ENCODE data around the gene ATP5F1D. TPM values are rescaled to one million over a fixed set of nuclear protein-coding genes. Genes with fewer than 3 reads are reported as not detected.
A peak's percentile ranks its signal among the peaks of the same experiment; 100 is the strongest.

Gene ATP5F1D
- total RNA-seq, 1 experiment from 2014 or later: 179 TPM

DNA sequence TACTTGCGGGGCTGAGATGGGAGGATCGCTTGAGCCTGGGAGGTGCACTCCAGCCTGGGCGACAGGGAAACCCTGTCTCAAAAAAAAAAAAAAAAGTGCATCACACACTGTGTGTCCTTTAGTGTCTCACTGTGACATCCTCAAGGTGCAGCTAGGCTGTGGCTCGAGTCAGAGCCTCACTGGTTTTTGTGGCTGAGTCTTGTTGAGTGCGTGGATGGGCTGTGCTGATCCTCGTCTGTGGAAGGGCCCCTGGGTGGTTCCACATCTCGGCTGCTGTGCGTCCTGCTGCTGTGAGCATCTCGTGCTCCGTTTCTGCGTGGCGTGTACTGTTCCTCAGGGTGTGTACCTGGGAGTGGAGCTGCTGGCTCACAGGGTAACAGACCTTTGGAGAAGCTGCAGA lies 24.8 kb upstream of the ATP5F1D start:
- Mint-ChIP-seq H3K9me3 (no peaks in the 10 kb centered on the region), H3K27me3 (ENCODE audit: low read depth) (no peaks in the 10 kb centered on the region), H3K27ac (peak overlapping the region in 2 of 3 experiments; percentile 70 to 87; a peak in 3 of 7 replicates), H3K4me3 (no peak overlapping the region), H3K4me1 (peaks cover 16 to 33% of the 10 kb centered on the region in 2 experiments), H3K36me3 (ENCODE audit: insufficient read depth in 1 of 3, low read depth in 3 of 3) (peaks cover 3 to 14% (median 12%) of the 10 kb centered on the region in 3 experiments; a peak in 6 of 7 replicates)
- H4K20me1 ChIP-seq (ENCODE audit: control insufficient read depth, insufficient read depth, insufficient read length): no peaks in the 10 kb centered on the region
- H3K56ac ChIP-seq (ENCODE audit: insufficient read length, low read depth, low read length): no peak overlapping the region
- H3K4me2 ChIP-seq (ENCODE audit: insufficient read depth, insufficient read length, low read length): no peak overlapping the region
- TF ChIP-seq, protein P1, sequence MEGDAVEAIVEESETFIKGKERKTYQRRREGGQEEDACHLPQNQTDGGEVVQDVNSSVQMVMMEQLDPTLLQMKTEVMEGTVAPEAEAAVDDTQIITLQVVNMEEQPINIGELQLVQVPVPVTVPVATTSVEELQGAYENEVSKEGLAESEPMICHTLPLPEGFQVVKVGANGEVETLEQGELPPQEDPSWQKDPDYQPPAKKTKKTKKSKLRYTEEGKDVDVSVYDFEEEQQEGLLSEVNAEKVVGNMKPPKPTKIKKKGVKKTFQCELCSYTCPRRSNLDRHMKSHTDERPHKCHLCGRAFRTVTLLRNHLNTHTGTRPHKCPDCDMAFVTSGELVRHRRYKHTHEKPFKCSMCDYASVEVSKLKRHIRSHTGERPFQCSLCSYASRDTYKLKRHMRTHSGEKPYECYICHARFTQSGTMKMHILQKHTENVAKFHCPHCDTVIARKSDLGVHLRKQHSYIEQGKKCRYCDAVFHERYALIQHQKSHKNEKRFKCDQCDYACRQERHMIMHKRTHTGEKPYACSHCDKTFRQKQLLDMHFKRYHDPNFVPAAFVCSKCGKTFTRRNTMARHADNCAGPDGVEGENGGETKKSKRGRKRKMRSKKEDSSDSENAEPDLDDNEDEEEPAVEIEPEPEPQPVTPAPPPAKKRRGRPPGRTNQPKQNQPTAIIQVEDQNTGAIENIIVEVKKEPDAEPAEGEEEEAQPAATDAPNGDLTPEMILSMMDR (conservative IDR thresholded peaks at IDR 0.05): no peak
- no peak overlapping the region for H3T11ph ChIP-seq (ENCODE audit: low read length)
- peaks cover 7% of the 10 kb centered on the region for H3K79me1 ChIP-seq (ENCODE audit: insufficient read depth, low read depth, low read length, poor library complexity, severe bottlenecking)
- no peak overlapping the region for H3K14ac ChIP-seq (ENCODE audit: insufficient read depth, low read length)
- no peak overlapping the region for H2BK5ac ChIP-seq (ENCODE audit: insufficient read length, low read length)
- peaks cover 19% of the 10 kb centered on the region; the same call in 1 of the 2 replicates for H3K79me2 ChIP-seq (ENCODE audit: insufficient read depth, low read length)
- no peak overlapping the region for H2AFZ ChIP-seq (ENCODE audit: low read length)
- no peaks in the 10 kb centered on the region for H3K27me3 ChIP-seq (ENCODE audit: insufficient read depth, low read length)
- no peaks in the 10 kb centered on the region for H3K23me2 ChIP-seq (ENCODE audit: insufficient read length, low read depth, low read length, poor library complexity, severe bottlenecking)
- H3K4ac ChIP-seq (ENCODE audit: low read depth, low read length): no peak overlapping the region
- H3K9ac ChIP-seq (ENCODE audit: extremely low read depth, insufficient read length, low read length): no peak overlapping the region
- no peak for DNase-seq
- no peak overlapping the region for H2BK20ac ChIP-seq (ENCODE audit: low read depth, low read length, poor library complexity, severe bottlenecking)
- H2BK15ac ChIP-seq (ENCODE audit: low read depth, low read length): no peak overlapping the region
- no peaks in the 10 kb centered on the region for H3K4me1 ChIP-seq (ENCODE audit: insufficient read depth, low read length)
- no peak overlapping the region for H2AK5ac ChIP-seq (ENCODE audit: insufficient read length, low read length)
- H2BK120ac ChIP-seq (ENCODE audit: low read depth, low read length, poor library complexity, severe bottlenecking): no peak overlapping the region
- no CpG with 5 or more reads among the region's 12 CpGs for WGBS (ENCODE audit: extremely low coverage, insufficient read length, low lambda C conversion rate)
- no peaks in the 10 kb centered on the region for H3K9me3 ChIP-seq (ENCODE audit: control insufficient read depth, low read depth, low read length)
- no peak overlapping the region for H3K18ac ChIP-seq (ENCODE audit: insufficient read length, low read depth, low read length)
- no peak overlapping the region for H4K5ac ChIP-seq (ENCODE audit: insufficient read length, low read depth, low read length)
- no peak overlapping the region for H3K23ac ChIP-seq (ENCODE audit: insufficient read length, low read depth, low read length)
- H2BK12ac ChIP-seq (ENCODE audit: insufficient read length, low read depth, low read length): no peak overlapping the region
- no peak overlapping the region for H4K8ac ChIP-seq (replicated peaks; ENCODE audit: insufficient read length, low read depth, low read length)
- no peak overlapping the region for H3K27ac ChIP-seq (ENCODE audit: insufficient read length, low read depth, low read length)
- no peak overlapping the region for H4K91ac ChIP-seq (ENCODE audit: insufficient read length, low read depth, low read length)

Data from H9 (cell line).